WI38 (cell line): ENCODE measurements around the gene TBC1D10B.

ENCODE experiments used
- H3K4me3 ChIP-seq: 2 replicates; pipeline ENCODE4 v1.5.1; 2011; ENCODE audit warnings: low read depth, mild to moderate bottlenecking, control low read depth, low read length
- CTCF ChIP-seq: IDR thresholded peaks from 2 replicates; pipeline ENCODE4 v1.5.1; 2012; ENCODE audit warnings: low read depth, mild to moderate bottlenecking, control low read depth, low read length

TBC1D10B gene

GRCh38 chr16:30355954-30356308 is 14.4 kb downstream of the TBC1D10B start:
- no peak for TF ChIP-seq CTCF
- peak overlapping the region; percentile 98 for H3K4me3 ChIP-seq

GRCh38 chr16:30355144-30355953 is 14.9 kb downstream of the TBC1D10B start, which contains the start of gene CD2BP2:
Gene CD2BP2, minus strand, starts transcription at chr16:30355308. Its CDS starts 627 bp downstream, at chr16:30354681.
- peak within 1 kb of the TSS; percentile 98 for H3K4me3 ChIP-seq
- no peak for TF ChIP-seq CTCF

GRCh38 chr16:30354423-30355143 is 15.7 kb downstream of the TBC1D10B start:
- peak overlapping the region; percentile 98 for H3K4me3 ChIP-seq
- no peak for TF ChIP-seq CTCF

GRCh38 chr16:30353438-30354129 is 16.7 kb downstream of the TBC1D10B start:
- no peak for TF ChIP-seq CTCF
- peak overlapping the region; percentile 98 for H3K4me3 ChIP-seq

GRCh38 chr16:30352488-30353401 is 17.5 kb downstream of the TBC1D10B start:
- H3K4me3 ChIP-seq: no peak overlapping the region
- TF ChIP-seq CTCF: no peak

- no peak overlapping the region for H3K4me3 ChIP-seq
- TF ChIP-seq CTCF: no peak
Observed at GRCh38 chr16:30351586-30352419, 18.5 kb downstream of the TBC1D10B start.
